K562 (cell line): ENCODE measurements around the gene CNTD1. TPM values are rescaled to one million over a fixed set of nuclear protein-coding genes. Genes with fewer than 3 reads are reported as not detected.

Source experiments
- ARID1B ChIP-seq: fragments of 450-650 bp; IDR thresholded peaks from 2 replicates; pipeline ENCODE4 v1.6.1; 2016; ENCODE audit warnings: antibody characterized with exemption, mild to moderate bottlenecking, inconsistent platforms
- ARID4B ChIP-seq: sonication (generic); formaldehyde crosslinking; IDR thresholded peaks from 2 replicates; pipeline ENCODE4 v1.8.0; 2022; ENCODE audit warnings: mild to moderate bottlenecking, missing genetic modification reagents
- C11orf30 ChIP-seq: fragments of 450-650 bp; IDR thresholded peaks from 2 replicates; pipeline ENCODE4 v1.6.1; 2016; ENCODE audit warnings: low read depth, mild to moderate bottlenecking
- CBFA2T3 ChIP-seq: fragments of 450-650 bp; IDR thresholded peaks from 2 replicates; pipeline ENCODE4 v1.6.1; 2017
- EHMT2 ChIP-seq: fragments of 450-650 bp; IDR thresholded peaks from 2 replicates; pipeline ENCODE4 v1.6.1; 2018; ENCODE audit warnings: antibody characterized with exemption
- FOSL1 ChIP-seq: fragments of 200-800 bp; sonication (Bioruptor generic); conservative IDR thresholded peaks from 2 replicates; pipeline ENCODE4 v1.6.1; 2016; ENCODE audit warnings: missing genetic modification characterization, missing compliant biosample characterization
- FOXJ3 ChIP-seq: sonication (generic); formaldehyde crosslinking; IDR thresholded peaks from 2 replicates; pipeline ENCODE4 v1.4.0; 2020; ENCODE audit warnings: mild to moderate bottlenecking, missing genetic modification reagents
- HBP1 ChIP-seq: fragments of 450-650 bp; formaldehyde crosslinking; IDR thresholded peaks from 2 replicates; pipeline ENCODE4 v1.4.0; 2022; ENCODE audit warnings: missing genetic modification characterization
- KLF13 ChIP-seq: fragments of 450-650 bp; IDR thresholded peaks from 2 replicates; pipeline ENCODE4 v1.6.1; 2016; ENCODE audit warnings: missing genetic modification characterization, low read depth, mild to moderate bottlenecking, missing compliant biosample characterization, moderate library complexity, borderline replicate concordance
- MYNN ChIP-seq, 2 experiments: sonication (generic); formaldehyde crosslinking in 1 of 2; IDR thresholded peaks; 2 replicates each; pipeline versions ENCODE4 v1.5.0 to v1.6.1; 2016 to 2020; ENCODE audit warnings: antibody characterized with exemption in 1 of 2, missing genetic modification reagents in 1 of 2
- NCOA4 ChIP-seq: fragments of 450-650 bp; IDR thresholded peaks from 2 replicates; pipeline ENCODE4 v1.6.1; 2018; ENCODE audit warnings: mild to moderate bottlenecking; ENCODE audit not compliant: partially characterized antibody
- NFRKB ChIP-seq: fragments of 450-650 bp; IDR thresholded peaks from 2 replicates; pipeline ENCODE4 v1.6.1; 2016; ENCODE audit warnings: low read depth
- PHB ChIP-seq: fragments of 250-450 bp; sonication (Bioruptor Pico); IDR thresholded peaks from 2 replicates; pipeline ENCODE4 v1.5.0; 2021
- POLR2AphosphoS2 ChIP-seq: IDR thresholded peaks from 2 replicates; pipeline ENCODE4 v1.6.1; 2012; ENCODE audit warnings: low read length, improper control_type of control experiment
- PTBP1 ChIP-seq: fragments of 200-400 bp; formaldehyde crosslinking; IDR thresholded peaks from 2 replicates; pipeline ENCODE4 v1.6.1; 2017; ENCODE audit warnings: low read depth, low read length
- RBM14 ChIP-seq: fragments of 200-400 bp; formaldehyde crosslinking; IDR thresholded peaks from 2 replicates; pipeline ENCODE4 v1.6.1; 2018; ENCODE audit warnings: low read depth, mild to moderate bottlenecking, low read length, moderate library complexity, borderline replicate concordance; ENCODE audit not compliant: insufficient read depth
- SMAD2 ChIP-seq: fragments of 150-350 bp; IDR thresholded peaks from 2 replicates; pipeline ENCODE4 v1.6.1; 2014; ENCODE audit warnings: low read depth, mild to moderate bottlenecking, low read length
- TAF15 ChIP-seq: fragments of 200-400 bp; formaldehyde crosslinking; IDR thresholded peaks from 2 replicates; pipeline ENCODE4 v1.6.1; 2017; ENCODE audit warnings: mild to moderate bottlenecking, low read depth, low read length, moderate library complexity
- ZFP91 ChIP-seq: sonication (generic); formaldehyde crosslinking; IDR thresholded peaks from 2 replicates; pipeline ENCODE4 v1.8.0; 2022; ENCODE audit warnings: mild to moderate bottlenecking, missing genetic modification reagents
- ZSCAN32 ChIP-seq: fragments of 450-650 bp; formaldehyde crosslinking; IDR thresholded peaks from 2 replicates; pipeline ENCODE4 v1.4.0; 2020; ENCODE audit warnings: mild to moderate bottlenecking, moderate library complexity
- polyA plus RNA-seq, 8 experiments: library from polyadenylated mRNA; depleted of rRNA in 4 of 8; stranded (reverse) in 5 of 8; unstranded in 3 of 8; fragments of >200 nt; fragmentation: Nextera tagmentation in 2 of 8; fragmentation: Illumina TruSeq in 1 of 8; extraction: Ambion mirVana in 2 of 8; extraction: Trizol in 1 of 8; gene quantifications; 2 replicates each; pipeline versions ENCODE4 v1.2.1 to v1.2.3, GENCODE V29; 2011 to 2014; ENCODE audit warnings: inconsistent platforms in 1 of 8, missing spikeins in 1 of 8
- total RNA-seq, 7 experiments: library from RNA; depleted of rRNA in 6 of 7; stranded (reverse); fragments of >200 nt in 6 of 7; fragmentation: Illumina TruSeq in 2 of 7; extraction: Trizol in 2 of 7; gene quantifications; 2 replicates each; pipeline versions ENCODE4 v1.2.1 to v1.2.3, GENCODE V29; 2011 to 2021; ENCODE audit warnings: low replicate concordance in 1 of 7
- TF ChIP-seq, protein P1 (sequence below): fragments of 250-450 bp; sonication (Bioruptor Pico); IDR thresholded peaks from 2 replicates; pipeline ENCODE4 v1.8.0; 2022; ENCODE audit warnings: moderate library complexity, mild to moderate bottlenecking, inconsistent platforms

Gene CNTD1
- total and polyA plus RNA-seq, 9 of the 15 experiments (the other 6 are each of a cell fraction or from before 2014, with no cell fraction given), result 0.12 to 0.86 (median 0.41) TPM; not detected in 1

DNA sequence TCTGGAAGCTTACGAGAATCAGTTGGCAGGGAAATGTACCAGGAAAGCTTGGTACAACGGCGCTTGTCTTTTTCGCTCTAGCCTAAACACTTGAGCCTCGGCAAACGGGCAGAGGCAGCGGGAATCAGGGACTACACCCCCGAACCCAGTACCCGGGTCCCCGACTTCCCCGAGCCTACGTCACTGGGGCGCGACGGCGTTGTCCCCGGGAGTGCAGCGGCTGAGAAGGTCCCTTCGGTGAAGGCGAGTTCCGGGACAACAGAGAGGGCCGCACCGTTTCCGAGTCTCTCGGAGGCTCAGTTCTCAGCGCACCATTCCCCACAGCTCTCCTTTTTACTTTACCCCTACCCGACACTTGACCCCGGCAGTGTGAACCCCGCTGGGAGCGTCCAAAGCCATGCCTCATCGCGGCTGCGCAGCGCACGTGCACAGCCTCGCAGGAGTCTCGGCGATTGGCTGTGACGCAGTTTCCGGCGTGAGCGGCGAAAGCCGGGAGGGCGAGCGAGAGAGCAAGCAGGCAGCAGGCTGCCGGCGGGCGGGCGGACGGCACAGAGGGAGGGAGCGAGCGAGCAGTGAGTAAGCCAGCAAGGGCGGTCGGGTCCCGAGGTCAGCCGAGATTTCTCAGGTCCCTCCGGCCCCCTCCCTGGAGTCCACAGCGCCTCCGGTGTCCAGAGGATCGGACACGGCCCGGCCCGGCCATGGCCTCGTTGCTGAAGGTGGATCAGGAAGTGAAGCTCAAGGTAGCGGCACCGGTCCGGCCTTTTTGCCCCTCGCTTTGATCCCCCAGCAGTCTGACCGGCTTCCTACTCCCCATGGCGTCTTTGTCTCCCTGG lies 34.5 kb downstream of the CNTD1 start, which contains the start of gene PSME3 (continued):
- TF ChIP-seq ZFP91 (CRISPR knock-in tag) (no peak), MYNN (IDR thresholded peaks at IDR 0.05) (no peak), MYNN (CRISPR knock-in tag; IDR thresholded peaks at IDR 0.05) (no peak), PHB (CRISPR knock-in tag) (no peak), SMAD2 (no peak), POLR2AphosphoS2 (no peak), KLF13 (tag) (no peak), NCOA4 (no peak), NFRKB (peak; percentile 54; the same call in 1 of the 2 replicates), TAF15 (no peak), CBFA2T3 (0 out of 2 replicates have a peak, but pooled peaks have one; percentile 9), PTBP1 (no peak), FOSL1 (peak; percentile 57; the same call in 1 of the 2 replicates), C11orf30 (peak; percentile 99), ARID1B (no peak), EHMT2 (no peak), ZSCAN32 (CRISPR knock-in tag) (no peak), ARID4B (CRISPR knock-in tag) (peak; percentile 98), RBM14 (0 out of 2 replicates have a peak, but pooled peaks have one; percentile 52), FOXJ3 (CRISPR knock-in tag) (no peak), HBP1 (no peak)
- TF ChIP-seq, protein P1, sequence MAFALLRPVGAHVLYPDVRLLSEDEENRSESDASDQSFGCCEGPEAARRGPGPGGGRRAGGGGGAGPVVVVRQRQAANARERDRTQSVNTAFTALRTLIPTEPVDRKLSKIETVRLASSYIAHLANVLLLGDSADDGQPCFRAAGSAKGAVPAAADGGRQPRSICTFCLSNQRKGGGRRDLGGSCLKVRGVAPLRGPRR (CRISPR knock-in tag), result no peak
